HL-60/S4 (cell line): ENCODE results near the gene HRH2.

Source experiments
- in situ Hi-C: fragments of 300-500 bp; cut with MboI; formaldehyde crosslinking; loops from 2 replicates; pipeline ENCODE4 v1.14.3; 2022; ENCODE audit warnings: low sequenced_read_pairs

HRH2 gene

DNA sequence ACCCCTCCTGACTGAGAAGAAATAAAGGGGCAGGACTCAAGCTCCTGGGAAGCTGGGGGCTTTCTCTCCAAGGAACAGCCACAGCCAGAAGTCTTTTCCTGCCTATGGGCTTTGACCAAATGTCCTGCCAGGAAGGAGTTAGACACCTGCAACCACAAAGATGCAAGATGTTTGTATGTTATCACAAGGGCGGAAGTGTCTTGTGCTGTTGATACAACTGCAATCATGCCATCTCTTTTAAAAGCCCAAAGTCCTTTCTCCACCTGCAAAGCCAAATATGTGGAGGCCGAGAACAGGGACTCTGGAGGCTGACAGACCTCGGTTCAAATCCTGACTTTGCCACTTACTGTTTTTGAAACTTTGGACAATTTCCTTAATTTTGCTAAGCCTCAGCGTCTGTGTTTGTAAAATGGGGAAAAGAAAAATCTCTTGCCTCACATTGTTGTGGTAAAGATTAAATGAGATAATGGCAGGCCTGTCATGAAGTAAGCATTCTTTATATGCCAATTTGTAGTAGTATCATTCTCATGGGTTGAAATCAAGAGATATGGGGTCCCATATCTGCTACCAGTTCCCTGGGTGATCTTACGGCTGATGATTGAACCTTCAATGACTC is 17.0 kb downstream of the HRH2 start:
- in situ Hi-C loops: no loop called here

DNA sequence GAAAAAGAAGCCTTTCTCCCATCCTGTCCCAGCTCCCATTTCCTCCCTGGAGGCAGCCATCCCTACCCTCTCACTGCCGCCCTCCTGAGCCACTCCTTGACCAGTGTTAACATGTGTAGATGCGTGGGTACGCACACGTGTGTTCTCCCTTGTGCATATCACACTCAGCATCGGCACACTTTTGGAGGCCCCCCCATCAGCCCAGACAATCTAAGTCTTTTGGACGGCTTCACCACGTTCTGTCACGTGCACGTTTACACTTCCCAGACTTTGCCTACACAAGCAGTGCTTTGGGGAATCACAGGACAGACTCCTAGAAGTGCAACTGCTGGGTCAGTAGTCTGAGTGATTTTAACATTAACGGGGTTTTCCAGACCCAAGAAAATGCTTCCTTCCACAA is 18.0 kb downstream of the HRH2 start:
- in situ Hi-C loops: no loop called here

DNA sequence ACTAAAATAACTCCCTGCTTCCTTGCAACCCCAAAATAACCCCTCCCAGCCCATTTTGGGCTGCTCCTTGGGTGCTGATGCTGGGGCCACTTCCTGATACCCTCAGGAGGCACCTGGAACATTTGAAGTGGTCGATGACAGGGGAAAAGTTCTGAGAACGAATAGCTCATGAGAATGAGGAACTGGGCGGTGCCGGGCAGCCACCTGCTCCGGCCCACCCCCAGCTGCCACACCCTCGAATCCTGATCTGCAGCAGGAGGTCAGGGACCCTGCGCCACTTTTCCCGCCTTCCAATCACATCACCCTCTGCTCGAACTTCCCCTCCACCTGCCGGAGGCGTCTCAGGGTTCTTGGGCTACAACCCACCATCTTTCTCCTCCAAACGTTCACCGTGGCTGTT is 19.7 kb downstream of the HRH2 start:
- in situ Hi-C loops: no loop called here

DNA sequence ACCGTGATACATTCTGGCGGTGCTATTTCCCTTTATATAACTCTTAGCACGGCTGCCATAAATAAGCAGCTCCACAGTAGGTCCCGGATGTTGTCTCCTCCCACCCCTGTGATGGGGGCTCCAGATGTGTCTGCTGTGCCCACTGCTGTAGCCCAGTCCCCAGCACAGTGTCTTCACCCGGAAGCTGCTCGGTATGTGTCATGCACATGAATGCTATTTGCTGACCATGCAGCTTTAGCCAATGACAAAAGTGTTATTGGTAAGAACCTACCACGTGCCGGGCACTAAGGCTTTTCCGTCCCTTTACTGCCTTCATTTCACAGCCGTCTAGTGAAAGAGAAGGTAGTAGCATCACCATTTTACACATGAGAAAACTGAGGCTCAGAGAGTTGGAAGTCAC is 20.2 kb downstream of the HRH2 start:
- in situ Hi-C loops: no loop called here

DNA sequence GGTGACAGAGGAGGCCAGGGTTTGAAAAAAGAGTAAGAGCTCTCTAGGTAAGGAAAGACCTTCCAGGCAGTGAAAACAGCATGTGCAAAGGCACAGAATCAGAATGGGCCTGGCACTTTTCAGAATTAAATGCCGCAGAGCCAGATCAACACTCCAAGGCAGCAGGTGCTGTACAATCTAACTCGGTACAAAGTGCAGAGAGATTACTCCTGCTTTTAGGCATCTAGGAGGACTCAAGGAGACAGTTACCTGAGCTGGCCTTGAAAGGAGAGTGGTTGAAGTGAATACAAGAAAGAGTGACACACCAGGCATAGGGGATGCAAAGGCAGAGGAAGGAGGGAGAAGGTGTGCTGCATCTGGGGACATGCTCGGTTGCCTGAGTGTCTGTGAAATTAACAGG is 21.5 kb downstream of the HRH2 start:
- in situ Hi-C loops: no loop called here

DNA sequence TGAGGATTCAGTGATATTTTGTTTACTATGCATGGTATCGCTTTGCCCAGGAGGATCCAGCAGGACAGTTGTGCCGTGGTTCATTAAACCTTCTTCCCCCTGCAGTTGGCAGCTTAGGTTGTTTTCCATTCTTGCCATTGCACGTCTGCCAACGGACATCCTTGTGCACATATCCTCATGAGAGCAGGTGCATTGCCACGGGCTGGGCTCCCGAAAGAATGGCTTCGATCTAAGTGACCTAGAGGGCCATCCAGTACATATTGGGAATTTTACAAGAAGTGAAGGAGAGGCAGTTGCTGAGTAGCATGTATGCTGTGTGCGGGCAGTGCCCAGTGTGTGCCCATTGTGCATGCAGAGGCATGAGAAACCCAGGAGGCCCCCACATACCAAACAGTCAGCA is 22.1 kb downstream of the HRH2 start:
- in situ Hi-C loops: no loop called here

DNA sequence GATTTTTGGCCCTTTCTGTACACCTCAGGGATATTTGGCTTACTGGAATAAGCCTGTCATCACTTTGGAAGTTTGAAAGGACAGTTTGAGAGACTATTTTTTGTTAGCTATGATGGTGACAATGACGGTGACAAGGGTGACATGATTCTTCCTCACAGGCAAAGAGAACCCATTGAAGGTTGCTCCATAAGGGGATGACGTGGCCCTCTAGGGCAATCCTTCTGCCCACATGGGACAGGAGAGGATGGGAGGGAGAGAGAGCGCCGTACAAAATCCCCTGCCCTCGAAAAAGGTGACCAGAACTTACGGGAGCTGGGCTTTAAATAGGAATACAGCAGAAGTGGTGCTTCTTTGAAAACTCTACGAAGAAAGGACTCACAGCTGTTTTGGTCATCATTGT is 22.6 kb downstream of the HRH2 start:
- in situ Hi-C loops: no loop called here

GRCh38 chr5:175681045-175681967 is 23.4 kb downstream of the HRH2 start:
- in situ Hi-C loops: no loop called here

- in situ Hi-C loops: no loop called here
These were observed 24.1 kb downstream of the HRH2 start for GRCh38 chr5:175681968-175682340.

DNA sequence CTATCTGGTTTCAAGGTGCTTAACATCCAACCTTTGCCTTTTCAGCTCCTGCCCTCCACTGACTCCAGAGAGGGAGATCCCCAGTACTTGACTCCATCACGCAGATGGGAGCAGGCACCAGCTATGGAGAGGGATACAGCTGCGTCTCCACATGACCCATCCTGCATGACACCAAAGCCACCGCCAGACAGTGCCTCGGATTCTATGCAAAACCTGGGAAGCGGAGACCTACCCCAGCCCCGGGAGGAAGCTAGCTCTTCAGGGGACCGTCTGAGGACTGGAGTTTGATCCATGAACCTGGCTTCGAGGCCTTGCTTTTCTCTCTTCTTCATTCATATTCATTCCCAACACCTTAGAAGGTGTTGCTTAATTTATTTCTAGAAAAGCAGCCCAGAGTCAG is 24.8 kb downstream of the HRH2 start:
- in situ Hi-C loops: no loop called here

- in situ Hi-C loops: no loop called here
These were observed 25.4 kb downstream of the HRH2 start for GRCh38 chr5:175683231-175683630.

- in situ Hi-C loops: no loop called here
These were observed 26.1 kb downstream of the HRH2 start for GRCh38 chr5:175683921-175684320.

GRCh38 chr5:175684931-175685330 is 27.1 kb downstream of the HRH2 start:
- in situ Hi-C loops: no loop called here

GRCh38 chr5:175685701-175686350 is 28.0 kb downstream of the HRH2 start:
- in situ Hi-C loops: no loop called here

DNA sequence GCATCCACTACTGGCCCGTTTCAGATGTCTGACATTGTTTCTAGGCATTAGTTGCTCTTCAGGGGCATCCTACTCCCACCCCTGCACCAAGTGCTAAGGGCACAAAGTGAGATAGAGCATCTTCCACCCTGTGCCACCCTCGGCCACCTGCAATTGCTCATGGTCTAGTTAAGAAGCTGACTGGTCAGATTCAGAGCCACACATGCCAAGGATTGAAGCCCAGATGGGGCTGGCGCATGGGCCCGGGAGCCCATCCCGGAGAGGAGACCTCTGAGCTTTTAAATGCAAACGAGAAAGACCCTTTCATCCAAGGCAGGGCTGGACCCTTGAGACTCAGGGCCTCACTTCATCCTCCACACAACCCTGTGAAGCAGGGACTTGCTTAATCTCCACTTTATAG is 28.5 kb downstream of the HRH2 start:
- in situ Hi-C loops: no loop called here

DNA sequence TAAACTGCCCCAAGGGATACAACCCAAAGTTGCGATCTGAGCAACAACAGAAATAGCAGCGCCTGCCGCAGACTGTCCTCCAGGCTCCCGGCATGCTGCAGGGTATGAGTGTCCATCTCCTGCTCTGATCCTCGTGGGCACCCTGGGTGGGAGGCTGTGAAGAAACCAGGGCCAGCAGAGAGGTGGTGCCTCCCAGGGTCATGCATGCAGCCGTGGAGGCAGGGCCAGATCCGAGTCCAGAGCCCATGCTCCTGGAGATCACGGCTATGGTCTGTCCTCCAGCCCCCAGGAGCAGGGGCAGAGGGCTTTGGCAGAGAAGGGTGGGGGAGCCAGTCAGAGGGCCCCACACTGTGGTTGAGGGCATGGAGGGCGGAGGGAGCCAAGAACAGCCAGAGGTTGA is 29.0 kb downstream of the HRH2 start:
- in situ Hi-C loops: no loop called here

GRCh38 chr5:175687231-175687701 is 29.4 kb downstream of the HRH2 start:
- in situ Hi-C loops: no loop called here

GRCh38 chr5:175688352-175689146 is 30.7 kb downstream of the HRH2 start:
- in situ Hi-C loops: no loop called here

GRCh38 chr5:175689147-175689991 is 31.5 kb downstream of the HRH2 start:
- in situ Hi-C loops: no loop called here

GRCh38 chr5:175690025-175690424 is 32.2 kb downstream of the HRH2 start:
- in situ Hi-C loops: no loop called here
